ENCODE measurements around the gene PYGB.

The PYGB gene

DNA sequence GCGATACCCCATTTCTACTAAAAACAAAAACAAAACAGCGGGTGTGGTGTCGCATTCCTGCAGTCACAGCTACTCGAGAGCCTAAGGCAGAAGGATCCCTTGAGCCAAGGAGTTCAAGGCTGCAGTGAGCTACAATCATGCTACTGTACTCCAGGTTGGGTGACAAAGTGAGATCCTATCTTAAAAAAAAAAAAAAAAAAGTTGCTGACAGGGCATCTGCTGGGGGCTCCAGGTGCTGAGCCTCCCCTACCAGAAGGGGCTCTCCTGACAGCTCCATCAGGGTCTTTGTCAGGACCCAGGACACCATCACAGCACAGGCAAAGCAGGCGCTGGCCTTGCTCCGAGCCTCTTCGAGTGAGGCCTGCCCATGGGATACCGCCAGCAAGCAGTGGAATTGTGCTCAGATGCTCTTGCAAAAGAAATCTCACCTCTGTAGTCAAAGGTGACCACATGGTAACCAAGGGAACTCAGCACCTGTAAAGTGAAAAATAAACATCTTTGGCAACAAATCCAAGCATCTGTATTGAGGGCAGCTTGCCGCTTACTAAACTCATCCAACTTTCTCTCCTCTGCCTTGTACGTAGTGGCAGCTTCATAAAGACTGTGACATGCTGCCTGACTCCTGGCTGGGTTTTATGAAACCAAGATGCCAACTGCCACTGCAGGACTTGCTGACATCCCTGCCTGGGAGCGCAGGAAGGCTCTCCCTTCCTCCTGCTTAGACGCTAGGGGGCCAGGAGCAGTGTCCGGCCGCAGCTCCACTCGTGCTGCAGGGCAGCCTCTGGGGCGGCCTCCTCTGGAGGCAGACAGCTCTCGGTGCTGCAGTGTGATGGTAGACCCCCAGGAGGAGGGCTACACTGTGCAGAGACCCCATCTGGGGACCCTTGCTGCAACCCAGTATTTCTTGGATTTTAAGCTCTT is 66.9 kb downstream of the PYGB start:
- H3K27me3 ChIP-seq (ENCODE audit: control insufficient read depth in 3 of 3, insufficient read depth in 3 of 3, low read depth in 1 of 3, low read length in 3 of 3) = no peaks in the 10 kb centered on the region
- no CpG with 5 or more reads among the region's 17 CpGs for WGBS, 2 donors (ENCODE audit: extremely low coverage in 2 of 2, insufficient read length in 2 of 2, insufficient replicate concordance in 1 of 2)

DNA sequence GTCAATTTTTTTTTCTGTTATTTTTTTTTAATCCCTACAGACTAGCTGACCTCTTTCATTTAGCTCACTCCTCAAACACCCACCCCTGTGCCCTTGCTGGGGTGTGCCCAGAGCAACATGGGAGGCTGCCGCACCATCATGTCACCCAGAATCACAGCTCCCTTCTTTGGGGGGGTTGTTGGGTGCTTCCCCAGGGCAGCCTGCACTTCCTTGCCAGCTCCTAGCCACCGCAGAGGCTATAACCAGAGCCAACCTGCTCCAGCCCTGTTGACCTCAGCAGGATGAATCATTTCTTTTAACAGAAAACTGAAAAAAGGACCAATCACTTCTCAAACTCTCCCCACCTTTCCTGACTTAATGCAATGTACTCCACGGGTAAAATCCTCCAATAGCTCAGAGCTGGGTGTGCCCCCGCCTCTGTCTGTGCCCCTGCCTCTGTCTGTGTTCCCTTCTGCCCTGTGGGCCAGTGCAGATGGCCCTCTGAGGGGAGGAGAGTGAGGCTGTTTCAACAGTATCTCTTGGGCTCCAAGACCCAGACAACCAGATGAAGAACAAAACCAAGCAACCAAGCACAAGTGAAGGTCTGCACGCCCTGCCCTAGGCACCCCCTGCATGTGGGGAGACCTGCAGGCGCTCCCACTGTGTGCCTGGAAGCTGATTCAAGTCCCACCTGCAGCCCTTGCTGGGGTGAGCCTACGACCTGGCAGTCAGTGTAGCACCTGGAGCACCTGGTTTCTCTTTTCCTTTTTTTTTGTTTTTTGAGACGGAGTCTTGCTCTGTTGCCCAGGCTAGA is 67.7 kb downstream of the PYGB start:
- H3K4ac ChIP-seq (ENCODE audit: low read length) = no peak overlapping the region
- peak overlapping the region; percentile 50 for H3K9ac ChIP-seq (ENCODE audit: low read depth, low read length, poor library complexity)
- H2BK12ac ChIP-seq (ENCODE audit: low read length) = no peak overlapping the region
- no CpG with 5 or more reads among the region's 8 CpGs for WGBS, 2 donors (ENCODE audit: extremely low coverage in 2 of 2, insufficient read length in 2 of 2, insufficient replicate concordance in 1 of 2)
- no peaks in the 10 kb centered on the region for H3K79me1 ChIP-seq (ENCODE audit: low read depth, low read length)
- H3K14ac ChIP-seq (ENCODE audit: low read length) = no peak overlapping the region
- H3K9me3 ChIP-seq (replicated peaks in 1 of 2; ENCODE audit: control insufficient read depth in 2 of 2, insufficient read depth in 1 of 2, low read depth in 1 of 2, low read length in 2 of 2) = no peaks in the 10 kb centered on the region
- no peak overlapping the region for H3K27ac ChIP-seq (replicated peaks; ENCODE audit: low read length)
- no peak overlapping the region for H4K91ac ChIP-seq (ENCODE audit: low read depth, low read length, poor library complexity)
- no peak overlapping the region for H3K23ac ChIP-seq (ENCODE audit: low read depth, low read length, poor library complexity)
- H3K4me3 ChIP-seq (ENCODE audit: low read length in 2 of 2) = no peak overlapping the region
- no peak overlapping the region for H2BK120ac ChIP-seq (ENCODE audit: low read depth, low read length)
- H2AK5ac ChIP-seq (ENCODE audit: low read depth, low read length) = no peak overlapping the region
- H3K18ac ChIP-seq (ENCODE audit: low read length) = no peak overlapping the region
- peaks cover 9 to 23% of the 10 kb centered on the region in 2 donors for H3K36me3 ChIP-seq (replicated peaks in 1 of 2; ENCODE audit: control insufficient read depth in 2 of 2, insufficient read depth in 2 of 2, low read length in 2 of 2)
- peaks cover 6 to 11% of the 10 kb centered on the region in 2 donors for H3K4me1 ChIP-seq (ENCODE audit: control insufficient read depth in 2 of 2, insufficient read depth in 1 of 2, low read depth in 1 of 2, low read length in 2 of 2)
- H2BK5ac ChIP-seq (ENCODE audit: low read length) = no peak overlapping the region
- no peak overlapping the region for H3K4me2 ChIP-seq (ENCODE audit: insufficient read depth, low read length, poor library complexity, severe bottlenecking)
- no peak for DNase-seq (ENCODE audit: low spot score)
- H2AFZ ChIP-seq (ENCODE audit: low read length) = no peak overlapping the region
- no peak overlapping the region for H2BK15ac ChIP-seq (ENCODE audit: low read length)
- H4K8ac ChIP-seq (ENCODE audit: low read depth, low read length) = no peak overlapping the region
- no peaks in the 10 kb centered on the region for H3K27me3 ChIP-seq (ENCODE audit: control insufficient read depth in 3 of 3, insufficient read depth in 3 of 3, low read depth in 1 of 3, low read length in 3 of 3)

More for the DNA sequence above, 66.9 kb downstream of the PYGB start:
- Histone ChIP-seq H3K9me3 (replicated peaks in 1 of 2; ENCODE audit: control insufficient read depth in 2 of 2, insufficient read depth in 1 of 2, low read depth in 1 of 2, low read length in 2 of 2) (no peaks in the 10 kb centered on the region), H2BK5ac (ENCODE audit: low read length) (no peak overlapping the region), H3K4me2 (ENCODE audit: insufficient read depth, low read length, poor library complexity, severe bottlenecking) (no peak overlapping the region), H2BK120ac (ENCODE audit: low read depth, low read length) (no peak overlapping the region), H2AFZ (ENCODE audit: low read length) (no peak overlapping the region), H3K23ac (ENCODE audit: low read depth, low read length, poor library complexity) (no peak overlapping the region), H4K8ac (ENCODE audit: low read depth, low read length) (no peak overlapping the region), H4K91ac (ENCODE audit: low read depth, low read length, poor library complexity) (no peak overlapping the region), H3K18ac (ENCODE audit: low read length) (no peak overlapping the region), H2AK5ac (ENCODE audit: low read depth, low read length) (no peak overlapping the region), H3K4me1 (ENCODE audit: control insufficient read depth in 2 of 2, insufficient read depth in 1 of 2, low read depth in 1 of 2, low read length in 2 of 2) (peaks cover 10 to 17% of the 10 kb centered on the region in 2 donors), H3K14ac (ENCODE audit: low read length) (no peak overlapping the region), H3K79me1 (ENCODE audit: low read depth, low read length) (no peaks in the 10 kb centered on the region), H3K27ac (replicated peaks; ENCODE audit: low read length) (no peak overlapping the region), H3K4me3 (ENCODE audit: low read length in 2 of 2) (no peak overlapping the region), H2BK12ac (ENCODE audit: low read length) (no peak overlapping the region), H3K9ac (ENCODE audit: low read depth, low read length, poor library complexity) (no peak overlapping the region), H3K36me3 (replicated peaks in 1 of 2; ENCODE audit: control insufficient read depth in 2 of 2, insufficient read depth in 2 of 2, low read length in 2 of 2) (peaks cover 8 to 18% of the 10 kb centered on the region in 2 donors), H3K4ac (ENCODE audit: low read length) (no peak overlapping the region), H2BK15ac (ENCODE audit: low read length) (no peak overlapping the region)
- DNase-seq (ENCODE audit: low spot score) = no peak

DNA sequence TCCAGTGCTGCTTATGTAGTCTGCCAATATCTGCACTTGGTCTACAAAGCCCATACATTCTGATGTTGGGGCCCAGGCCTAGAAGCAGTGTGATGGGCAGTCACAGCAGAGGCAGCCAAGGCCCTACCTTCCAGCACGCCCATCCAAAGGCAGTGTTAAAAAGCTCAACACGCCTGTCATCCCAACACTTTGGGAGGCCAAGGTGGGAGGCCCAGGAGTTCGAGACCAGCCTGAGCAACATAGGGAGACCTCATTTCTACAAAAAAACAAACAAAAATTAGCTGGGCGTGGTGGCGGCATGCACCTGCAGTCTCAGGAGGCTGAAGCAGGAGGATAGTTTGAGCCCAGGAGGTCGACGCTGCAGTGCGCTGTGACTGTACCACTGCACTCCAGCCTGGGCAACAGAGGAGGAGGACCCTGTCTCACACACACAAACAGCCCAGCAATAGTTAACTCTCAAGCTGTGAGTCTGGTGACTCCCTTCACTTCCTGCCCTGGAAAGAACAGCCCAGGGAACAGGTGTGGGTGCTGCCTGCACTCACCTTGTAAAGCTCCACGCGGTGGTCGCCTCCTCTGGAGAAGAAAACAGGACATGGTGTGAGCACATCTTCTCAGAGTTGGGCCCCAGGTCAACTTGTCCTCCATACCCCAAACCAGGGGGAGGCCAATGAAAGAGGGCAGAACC is 68.8 kb downstream of the PYGB start:
- DNase-seq (ENCODE audit: low spot score) = no peak
- Histone ChIP-seq H3K4me2 (ENCODE audit: insufficient read depth, low read length, poor library complexity, severe bottlenecking) (no peak overlapping the region), H2AK5ac (ENCODE audit: low read depth, low read length) (no peak overlapping the region), H2BK12ac (ENCODE audit: low read length) (no peak overlapping the region), H3K23ac (ENCODE audit: low read depth, low read length, poor library complexity) (no peak overlapping the region), H3K9me3 (replicated peaks in 1 of 2; ENCODE audit: control insufficient read depth in 2 of 2, insufficient read depth in 1 of 2, low read depth in 1 of 2, low read length in 2 of 2) (no peaks in the 10 kb centered on the region), H2BK5ac (ENCODE audit: low read length) (no peak overlapping the region), H3K36me3 (replicated peaks in 1 of 2; ENCODE audit: control insufficient read depth in 2 of 2, insufficient read depth in 2 of 2, low read length in 2 of 2) (peaks cover 11 to 29% of the 10 kb centered on the region in 2 donors), H4K8ac (ENCODE audit: low read depth, low read length) (no peak overlapping the region), H3K14ac (ENCODE audit: low read length) (no peak overlapping the region), H3K4ac (ENCODE audit: low read length) (no peak overlapping the region), H3K27ac (replicated peaks; ENCODE audit: low read length) (no peak overlapping the region), H2BK15ac (ENCODE audit: low read length) (no peak overlapping the region), H3K9ac (ENCODE audit: low read depth, low read length, poor library complexity) (peak overlapping the region; percentile 30), H3K4me3 (ENCODE audit: low read length in 2 of 2) (no peak overlapping the region), H3K79me1 (ENCODE audit: low read depth, low read length) (no peaks in the 10 kb centered on the region), H3K18ac (ENCODE audit: low read length) (no peak overlapping the region), H2BK120ac (ENCODE audit: low read depth, low read length) (no peak overlapping the region), H2AFZ (ENCODE audit: low read length) (no peak overlapping the region), H4K91ac (ENCODE audit: low read depth, low read length, poor library complexity) (no peak overlapping the region), H3K27me3 (ENCODE audit: control insufficient read depth in 3 of 3, insufficient read depth in 3 of 3, low read depth in 1 of 3, low read length in 3 of 3) (no peaks in the 10 kb centered on the region), H3K4me1 (ENCODE audit: control insufficient read depth in 2 of 2, insufficient read depth in 1 of 2, low read depth in 1 of 2, low read length in 2 of 2) (peaks cover 0 to 3% of the 10 kb centered on the region in 2 donors)
- no CpG with 5 or more reads among the region's 11 CpGs for WGBS, 2 donors (ENCODE audit: extremely low coverage in 2 of 2, insufficient read length in 2 of 2, insufficient replicate concordance in 1 of 2)

Data from neuronal stem cell (in vitro differentiated cells).